PC-9 (cell line): ENCODE measurements around the gene RUNX2.

Source experiments
- EZH2 ChIP-seq: fragments of 200-600 bp; sonication (generic); IDR thresholded peaks from 2 replicates; pipeline ENCODE4 v1.8.0; 2017; ENCODE audit warnings: antibody characterized with exemption, low read depth
- TF ChIP-seq, protein P1 (sequence below): fragments of 200-600 bp; sonication (generic); conservative IDR thresholded peaks from 2 replicates; pipeline ENCODE4 v1.6.1; 2017; ENCODE audit warnings: mixed run types, antibody characterized with exemption, mild to moderate bottlenecking, moderate library complexity

DNA sequence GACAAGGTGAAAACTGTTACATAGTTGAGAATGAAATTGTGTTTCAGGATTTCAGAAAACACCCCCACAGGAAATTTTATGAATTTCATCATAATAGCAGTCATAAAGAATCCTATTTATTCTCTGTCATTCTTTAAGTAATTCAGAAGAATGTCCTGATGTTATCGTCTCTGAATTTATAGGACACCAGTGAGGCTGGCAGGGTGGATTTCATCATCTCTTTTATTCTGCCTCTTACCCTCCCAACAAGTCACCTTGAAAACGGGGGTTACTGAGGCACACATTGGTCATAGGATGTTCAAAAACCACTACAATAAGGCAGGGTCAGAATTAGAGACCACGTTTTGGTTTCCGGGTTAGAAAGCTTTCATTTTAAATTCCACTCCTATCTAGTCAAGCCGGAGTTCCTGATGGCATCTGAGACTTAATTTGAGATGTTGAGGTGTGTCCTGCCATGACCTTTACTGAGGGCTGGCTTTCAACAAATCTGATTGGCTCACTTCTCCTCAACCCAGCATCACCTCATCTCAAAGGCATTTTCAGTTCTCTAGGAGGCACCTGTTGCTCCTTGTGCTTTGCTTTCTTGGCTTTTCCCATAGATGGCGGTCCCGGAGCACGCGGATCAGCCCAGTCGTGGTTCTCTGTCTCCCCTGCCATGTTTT lies 280.3 kb downstream of the RUNX2 start:
- TF ChIP-seq, protein P1, sequence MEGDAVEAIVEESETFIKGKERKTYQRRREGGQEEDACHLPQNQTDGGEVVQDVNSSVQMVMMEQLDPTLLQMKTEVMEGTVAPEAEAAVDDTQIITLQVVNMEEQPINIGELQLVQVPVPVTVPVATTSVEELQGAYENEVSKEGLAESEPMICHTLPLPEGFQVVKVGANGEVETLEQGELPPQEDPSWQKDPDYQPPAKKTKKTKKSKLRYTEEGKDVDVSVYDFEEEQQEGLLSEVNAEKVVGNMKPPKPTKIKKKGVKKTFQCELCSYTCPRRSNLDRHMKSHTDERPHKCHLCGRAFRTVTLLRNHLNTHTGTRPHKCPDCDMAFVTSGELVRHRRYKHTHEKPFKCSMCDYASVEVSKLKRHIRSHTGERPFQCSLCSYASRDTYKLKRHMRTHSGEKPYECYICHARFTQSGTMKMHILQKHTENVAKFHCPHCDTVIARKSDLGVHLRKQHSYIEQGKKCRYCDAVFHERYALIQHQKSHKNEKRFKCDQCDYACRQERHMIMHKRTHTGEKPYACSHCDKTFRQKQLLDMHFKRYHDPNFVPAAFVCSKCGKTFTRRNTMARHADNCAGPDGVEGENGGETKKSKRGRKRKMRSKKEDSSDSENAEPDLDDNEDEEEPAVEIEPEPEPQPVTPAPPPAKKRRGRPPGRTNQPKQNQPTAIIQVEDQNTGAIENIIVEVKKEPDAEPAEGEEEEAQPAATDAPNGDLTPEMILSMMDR = no peak
- TF ChIP-seq EZH2 = no peak
